GM21381 (cell line): ENCODE results near the gene NPHP4.
"Not testable (repeated sequence)": the region's sequence is repeated elsewhere in the genome, so short reads cannot be mapped to it uniquely, and the experiment has no call there.

Source experiments
- ATAC-seq: cut with Tn5 transposase; IDR thresholded peaks from one replicate; pipeline ENCODE4 v1.9.1; 2021; ENCODE audit warnings: mild to moderate bottlenecking, moderate library complexity; ENCODE audit not compliant: unreplicated experiment

The NPHP4 gene

GRCh38 chr1:5936621-5937372, 55.4 kb downstream of the NPHP4 start:
- no peak for ATAC-seq

- ATAC-seq, result no peak
These were observed 56.1 kb downstream of the NPHP4 start for GRCh38 chr1:5936126-5936525.

GRCh38 chr1:5935026-5935425, 57.2 kb downstream of the NPHP4 start:
- ATAC-seq, result no peak

GRCh38 chr1:5934058-5934884, 58.0 kb downstream of the NPHP4 start:
- ATAC-seq, result no peak

GRCh38 chr1:5933676-5934057, 58.6 kb downstream of the NPHP4 start:
- ATAC-seq, result no peak

GRCh38 chr1:5933050-5933449, 59.2 kb downstream of the NPHP4 start:
- ATAC-seq, result no peak

GRCh38 chr1:5928714-5929400, 63.4 kb downstream of the NPHP4 start:
- ATAC-seq, result no peak

- no peak for ATAC-seq
These were observed 64.5 kb downstream of the NPHP4 start for GRCh38 chr1:5927506-5928370.

- no peak for ATAC-seq
These were observed 65.4 kb downstream of the NPHP4 start for GRCh38 chr1:5926686-5927435.

- ATAC-seq, result not testable (repeated sequence)
These were observed 69.4 kb downstream of the NPHP4 start for GRCh38 chr1:5922700-5923330.

GRCh38 chr1:5921671-5922070, 70.6 kb downstream of the NPHP4 start:
- no peak for ATAC-seq

GRCh38 chr1:5921129-5921528, 71.1 kb downstream of the NPHP4 start:
- no peak for ATAC-seq

- no peak for ATAC-seq
These were observed 72.0 kb downstream of the NPHP4 start for GRCh38 chr1:5920201-5920600.

- no peak for ATAC-seq
These were observed 74.0 kb downstream of the NPHP4 start for GRCh38 chr1:5918275-5918649.

GRCh38 chr1:5917591-5918274, 74.5 kb downstream of the NPHP4 start:
- no peak for ATAC-seq

GRCh38 chr1:5917281-5917590, 75.0 kb downstream of the NPHP4 start:
- no peak for ATAC-seq

- ATAC-seq, result no peak
These were observed 75.5 kb downstream of the NPHP4 start for GRCh38 chr1:5916572-5917280.
